Colonic mucosa (tissue), 4 donors: ENCODE measurements around the gene FGA. TPM values are rescaled to one million over a fixed set of nuclear protein-coding genes. Genes with fewer than 3 reads are reported as not detected.

Experiments
- DNase-seq: peaks from one replicate; pipeline ENCODE4 v3.0.0-alpha.2; 2020
- H3K27ac ChIP-seq: fragments of 200-600 bp; one replicate; pipeline ENCODE4 v1.8.0; 2021
- H3K27me3 ChIP-seq: fragments of 200-600 bp; one replicate; pipeline ENCODE4 v1.8.0; 2021
- H3K36me3 ChIP-seq: fragments of 200-600 bp; one replicate; pipeline ENCODE4 v1.8.0; 2021
- H3K4me1 ChIP-seq: fragments of 200-600 bp; one replicate; pipeline ENCODE4 v1.8.0; 2021; ENCODE audit warnings: mild to moderate bottlenecking
- H3K4me3 ChIP-seq: fragments of 200-600 bp; one replicate; pipeline ENCODE4 v1.8.0; 2021
- H3K9ac ChIP-seq, 2 donors: one replicate each; pipeline ENCODE4 v1.7.0; 2013; ENCODE audit warnings: control low read depth in 2 of 2, low read depth in 2 of 2, low read length in 2 of 2
- H3K9me3 ChIP-seq: fragments of 200-600 bp; one replicate; pipeline ENCODE4 v1.8.0; 2021
- intact Hi-C: fragments of 100-400 bp; cut with DNase I; formaldehyde crosslinking; loops from one replicate; pipeline ENCODE4 v1.14.1; 2022
- total RNA-seq, 2 donors: library from RNA; stranded (reverse); fragmentation: NEBNext Ultra II Directional in 1 of 2; extraction: Animal tissue kit (Norgen Biotek cat#: 25700) in 1 of 2; gene quantifications; one replicate each; pipeline ENCODE4 v1.2.1, GENCODE V29; 2021
- TF ChIP-seq, protein P1 (sequence below): fragments of 200-600 bp; IDR thresholded peaks from one replicate; pipeline ENCODE4 v1.8.0; 2022; ENCODE audit warnings: antibody characterized with exemption, mild to moderate bottlenecking
- donor health status: healthy.
- donor health status: DM: no; HTN: no; CAD: no.
- donor health status: DM: no; HTN: no; CAD: no.

The FGA gene
- total RNA-seq, 2 donors from 2014 or later = 0.24 to 9.2 TPM

GRCh38 chr4:154618708-154619315 is 28.3 kb upstream of the FGA start:
- intact Hi-C loops = no loop called here
- Histone ChIP-seq H3K36me3 (no peaks in the 10 kb centered on the region), H3K9ac (no peak overlapping the region), H3K4me1 (no peaks in the 10 kb centered on the region), H3K27me3 (no peaks in the 10 kb centered on the region), H3K9me3 (no peaks in the 10 kb centered on the region), H3K27ac (no peak overlapping the region), H3K4me3 (no peak overlapping the region)
- TF ChIP-seq, protein P1, sequence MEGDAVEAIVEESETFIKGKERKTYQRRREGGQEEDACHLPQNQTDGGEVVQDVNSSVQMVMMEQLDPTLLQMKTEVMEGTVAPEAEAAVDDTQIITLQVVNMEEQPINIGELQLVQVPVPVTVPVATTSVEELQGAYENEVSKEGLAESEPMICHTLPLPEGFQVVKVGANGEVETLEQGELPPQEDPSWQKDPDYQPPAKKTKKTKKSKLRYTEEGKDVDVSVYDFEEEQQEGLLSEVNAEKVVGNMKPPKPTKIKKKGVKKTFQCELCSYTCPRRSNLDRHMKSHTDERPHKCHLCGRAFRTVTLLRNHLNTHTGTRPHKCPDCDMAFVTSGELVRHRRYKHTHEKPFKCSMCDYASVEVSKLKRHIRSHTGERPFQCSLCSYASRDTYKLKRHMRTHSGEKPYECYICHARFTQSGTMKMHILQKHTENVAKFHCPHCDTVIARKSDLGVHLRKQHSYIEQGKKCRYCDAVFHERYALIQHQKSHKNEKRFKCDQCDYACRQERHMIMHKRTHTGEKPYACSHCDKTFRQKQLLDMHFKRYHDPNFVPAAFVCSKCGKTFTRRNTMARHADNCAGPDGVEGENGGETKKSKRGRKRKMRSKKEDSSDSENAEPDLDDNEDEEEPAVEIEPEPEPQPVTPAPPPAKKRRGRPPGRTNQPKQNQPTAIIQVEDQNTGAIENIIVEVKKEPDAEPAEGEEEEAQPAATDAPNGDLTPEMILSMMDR = peak; percentile 64
- peak; percentile 76 for DNase-seq

GRCh38 chr4:154617820-154618317 is 27.3 kb upstream of the FGA start:
- H3K4me1 ChIP-seq = no peaks in the 10 kb centered on the region
- no peak overlapping the region for H3K27ac ChIP-seq
- no peaks in the 10 kb centered on the region for H3K9me3 ChIP-seq
- H3K9ac ChIP-seq = no peak overlapping the region
- no peak overlapping the region for H3K4me3 ChIP-seq
- no peaks in the 10 kb centered on the region for H3K36me3 ChIP-seq
- no peak for DNase-seq
- intact Hi-C loops = no loop called here
- H3K27me3 ChIP-seq = no peaks in the 10 kb centered on the region
- TF ChIP-seq, protein P1 = no peak

GRCh38 chr4:154616731-154617130 is 26.2 kb upstream of the FGA start:
- intact Hi-C loops = no loop called here
- DNase-seq = no peak
- H3K27me3 ChIP-seq = no peaks in the 10 kb centered on the region
- no peaks in the 10 kb centered on the region for H3K9me3 ChIP-seq
- H3K36me3 ChIP-seq = no peaks in the 10 kb centered on the region
- H3K9ac ChIP-seq = no peak overlapping the region
- no peak overlapping the region for H3K4me3 ChIP-seq
- TF ChIP-seq, protein P1 = no peak
- H3K27ac ChIP-seq = no peak overlapping the region
- H3K4me1 ChIP-seq = no peaks in the 10 kb centered on the region

DNA sequence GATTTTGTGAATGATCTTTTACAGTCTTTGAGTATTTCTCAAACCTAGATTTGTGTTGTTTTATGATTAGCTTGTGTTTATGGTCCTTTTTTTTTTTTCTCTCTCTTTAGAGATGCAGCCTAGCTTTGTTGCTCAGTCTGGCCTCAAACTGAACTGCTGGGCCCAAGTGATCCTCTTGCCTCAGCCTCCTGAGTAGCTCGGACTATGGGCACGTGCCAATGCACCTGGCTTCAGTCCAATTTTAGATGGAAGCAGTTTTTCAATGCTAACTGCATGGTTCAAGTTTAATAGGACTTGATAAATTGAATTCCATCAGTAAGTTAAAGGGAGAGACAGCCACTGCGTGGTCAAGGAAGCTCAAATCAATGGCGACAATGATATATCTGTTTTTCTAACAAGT is 25.7 kb upstream of the FGA start:
- H3K4me3 ChIP-seq = no peak overlapping the region
- H3K9ac ChIP-seq = no peak overlapping the region
- no peaks in the 10 kb centered on the region for H3K9me3 ChIP-seq
- no peaks in the 10 kb centered on the region for H3K27me3 ChIP-seq
- DNase-seq = no peak
- TF ChIP-seq, protein P1 = no peak
- no peak overlapping the region for H3K27ac ChIP-seq
- intact Hi-C loops = no loop called here
- H3K36me3 ChIP-seq = no peaks in the 10 kb centered on the region
- no peaks in the 10 kb centered on the region for H3K4me1 ChIP-seq

DNA sequence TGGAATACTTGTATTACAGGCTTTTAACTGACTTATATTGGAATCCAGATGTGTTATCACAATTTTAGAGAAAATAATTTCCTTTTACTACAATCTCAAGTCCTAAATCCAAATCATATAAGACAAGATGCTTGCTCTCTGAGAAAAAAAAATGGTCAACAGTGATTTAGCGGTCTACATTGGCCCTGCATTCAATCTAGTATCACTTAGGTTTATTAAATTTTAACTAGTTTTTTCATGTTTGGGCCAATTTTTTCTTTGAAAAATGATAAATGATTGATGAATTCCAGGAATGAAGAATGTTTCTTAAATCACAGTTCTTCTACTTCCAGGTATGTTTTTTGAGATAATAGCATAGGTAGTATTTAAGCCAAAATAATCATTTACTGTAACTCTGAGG is 24.7 kb upstream of the FGA start:
- H3K4me1 ChIP-seq = no peaks in the 10 kb centered on the region
- no peak overlapping the region for H3K27ac ChIP-seq
- H3K4me3 ChIP-seq = no peak overlapping the region
- intact Hi-C loops = no loop called here
- H3K9me3 ChIP-seq = no peaks in the 10 kb centered on the region
- H3K9ac ChIP-seq = no peak overlapping the region
- no peaks in the 10 kb centered on the region for H3K36me3 ChIP-seq
- DNase-seq = no peak
- TF ChIP-seq, protein P1 = no peak
- H3K27me3 ChIP-seq = no peaks in the 10 kb centered on the region
